ENCODE measurements around the gene CACNA2D3. TPM values are rescaled to one million over a fixed set of nuclear protein-coding genes. Genes with fewer than 3 reads are reported as not detected.

The CACNA2D3 gene
- total RNA-seq, 6 experiments from 2014 or later = 0.14 to 0.23 (median 0.19) TPM; not detected in 2

- H3K4me3 Mint-ChIP-seq = peak overlapping the region; percentile 39; the same call in 1 of the 2 replicates
- peaks cover 4% of the 10 kb centered on the region; the same call in 1 of the 2 replicates for H3K36me3 Mint-ChIP-seq (ENCODE audit: low read depth)
- peaks cover 6% of the 10 kb centered on the region; the same call in 1 of the 2 replicates for H3K4me1 Mint-ChIP-seq (ENCODE audit: low read depth)
- no peak for DNase-seq
- H3K27me3 Mint-ChIP-seq (ENCODE audit: insufficient read depth) = peaks cover 10% of the 10 kb centered on the region
- H3K9me3 Mint-ChIP-seq = peaks cover 9% of the 10 kb centered on the region
- no peak overlapping the region for H3K27ac Mint-ChIP-seq
- TF ChIP-seq CTCF (IDR thresholded peaks at IDR 0.05) = no peak
Measured at GRCh38 chr3:54123003-54123775, 837 bp downstream of the CACNA2D3 start.

DNA sequence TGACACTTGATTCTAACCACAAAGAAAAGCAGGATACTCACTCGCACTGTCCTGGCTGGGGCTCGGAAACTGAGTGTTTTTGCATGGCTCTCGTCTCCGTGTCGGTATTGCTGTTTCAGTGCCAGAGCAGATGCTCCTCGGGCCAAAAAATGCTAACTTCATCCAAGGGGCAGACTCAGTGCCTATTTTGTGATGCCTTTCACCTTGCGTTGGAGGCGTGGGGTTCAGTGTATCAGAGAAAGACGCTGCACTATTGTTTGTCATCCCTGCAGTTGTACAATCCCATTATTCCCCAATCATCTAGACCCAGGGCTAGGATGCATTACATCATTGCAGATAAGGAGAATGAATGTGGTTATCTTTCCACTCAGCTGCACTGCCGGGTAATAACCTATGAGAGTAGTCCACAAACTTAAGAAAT is 1.4 kb downstream of the CACNA2D3 start:
- Mint-ChIP-seq H3K27me3 (ENCODE audit: insufficient read depth) (peaks cover 10% of the 10 kb centered on the region), H3K4me3 (no peak overlapping the region)
- no peak for DNase-seq

DNA sequence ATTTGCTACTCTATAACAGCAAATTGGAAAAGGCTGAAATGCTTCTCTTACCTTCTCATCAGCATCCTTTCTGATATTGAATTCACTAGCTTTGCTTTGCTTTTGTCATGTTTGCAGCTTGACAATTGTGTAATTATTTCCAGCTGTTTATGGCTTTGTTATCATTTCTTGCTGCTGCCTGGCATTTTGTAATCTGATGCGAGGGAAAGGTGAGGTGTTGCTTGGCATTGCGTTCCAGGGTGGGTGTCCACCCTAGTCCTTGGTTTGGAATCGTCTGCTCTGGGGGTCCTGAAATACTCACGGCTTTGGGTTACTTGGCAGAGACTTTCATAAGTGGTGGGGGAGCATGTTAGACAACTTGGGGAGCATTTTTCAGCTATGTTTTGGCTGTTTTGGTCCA is 2.9 kb downstream of the CACNA2D3 start:
- Mint-ChIP-seq H3K4me1 (ENCODE audit: low read depth) (peaks cover 6% of the 10 kb centered on the region; the same call in 1 of the 2 replicates), H3K27me3 (ENCODE audit: insufficient read depth) (peaks cover 10% of the 10 kb centered on the region), H3K9me3 (peaks cover 11% of the 10 kb centered on the region), H3K27ac (no peak overlapping the region), H3K36me3 (ENCODE audit: low read depth) (peaks cover 4% of the 10 kb centered on the region; the same call in 1 of the 2 replicates), H3K4me3 (no peak overlapping the region)
- TF ChIP-seq CTCF (IDR thresholded peaks at IDR 0.05) = no peak
- DNase-seq = no peak

More for the DNA sequence above, 1.4 kb downstream of the CACNA2D3 start:
- Mint-ChIP-seq H3K36me3 (ENCODE audit: low read depth) (peaks cover 4% of the 10 kb centered on the region; the same call in 1 of the 2 replicates), H3K27ac (no peak overlapping the region), H3K4me1 (ENCODE audit: low read depth) (peaks cover 6% of the 10 kb centered on the region; the same call in 1 of the 2 replicates), H3K9me3 (peaks cover 9% of the 10 kb centered on the region)
- TF ChIP-seq CTCF (IDR thresholded peaks at IDR 0.05) = no peak

GRCh38 chr3:54126551-54126950 is 4.2 kb downstream of the CACNA2D3 start:
- peaks cover 4% of the 10 kb centered on the region; the same call in 1 of the 2 replicates for H3K36me3 Mint-ChIP-seq (ENCODE audit: low read depth)
- peaks cover 16% of the 10 kb centered on the region for H3K9me3 Mint-ChIP-seq
- H3K27me3 Mint-ChIP-seq (ENCODE audit: insufficient read depth) = peaks cover 10% of the 10 kb centered on the region
- TF ChIP-seq CTCF (IDR thresholded peaks at IDR 0.05) = no peak
- H3K4me3 Mint-ChIP-seq = no peak overlapping the region
- H3K4me1 Mint-ChIP-seq (ENCODE audit: low read depth) = peaks cover 6% of the 10 kb centered on the region; the same call in 1 of the 2 replicates
- no peak for DNase-seq
- no peak overlapping the region for H3K27ac Mint-ChIP-seq

GRCh38 chr3:54127499-54128056 is 5.2 kb downstream of the CACNA2D3 start:
- H3K4me1 Mint-ChIP-seq (ENCODE audit: low read depth) = peaks cover 6% of the 10 kb centered on the region; the same call in 1 of the 2 replicates
- TF ChIP-seq CTCF (IDR thresholded peaks at IDR 0.05) = no peak
- no peak overlapping the region for H3K27ac Mint-ChIP-seq
- peaks cover 10% of the 10 kb centered on the region for H3K27me3 Mint-ChIP-seq (ENCODE audit: insufficient read depth)
- H3K36me3 Mint-ChIP-seq (ENCODE audit: low read depth) = peaks cover 4% of the 10 kb centered on the region; the same call in 1 of the 2 replicates
- H3K4me3 Mint-ChIP-seq = no peak overlapping the region
- DNase-seq = no peak
- H3K9me3 Mint-ChIP-seq = peaks cover 16% of the 10 kb centered on the region
